HEK293 (cell line): ENCODE data around the gene MGA.

ENCODE experiments used
- CTCF ChIP-seq: fragments of 450-650 bp; formaldehyde crosslinking; IDR thresholded peaks from 2 replicates; pipeline ENCODE4 v1.5.1; 2016; ENCODE audit warnings: missing biosample characterization, missing genetic modification characterization
- KLF10 ChIP-seq: fragments of 450-650 bp; IDR thresholded peaks from 2 replicates; pipeline ENCODE4 v1.5.1; 2018; ENCODE audit warnings: missing biosample characterization, mild to moderate bottlenecking, missing genetic modification characterization
- PBX3 ChIP-seq: sonication (generic); formaldehyde crosslinking; IDR thresholded peaks from 2 replicates; pipeline ENCODE4 v1.8.1; 2022; ENCODE audit warnings: mild to moderate bottlenecking, moderate library complexity, missing genetic modification reagents
- REST ChIP-seq: fragments of 450-650 bp; formaldehyde crosslinking; IDR thresholded peaks from 2 replicates; pipeline ENCODE4 v1.5.1; 2016; ENCODE audit warnings: missing biosample characterization, missing genetic modification characterization
- ZNF311 ChIP-seq: fragments of 450-650 bp; formaldehyde crosslinking; IDR thresholded peaks from 2 replicates; pipeline ENCODE4 v1.5.1; 2017; ENCODE audit warnings: missing biosample characterization, missing genetic modification characterization, borderline replicate concordance

- TF ChIP-seq ZNF311 (no peak), KLF10 (tag by site-specific recombination) (no peak), REST (tag by site-specific recombination) (no peak), PBX3 (no peak), CTCF (no peak)
Measured at GRCh38 chr15:41795996-41796856, 136.0 kb downstream of the MGA start.
